Glomerular visceral epithelial cell (primary cell): ENCODE data around the gene PPFIBP2.

Experiments
- DNase-seq: peaks from one replicate; pipeline ENCODE4 v3.0.0-alpha.2; 2016; ENCODE audit errors: extremely low spot score

PPFIBP2 gene

GRCh38 chr11:7694235-7694634, 180.4 kb downstream of the PPFIBP2 start:
- no peak for DNase-seq

DNA sequence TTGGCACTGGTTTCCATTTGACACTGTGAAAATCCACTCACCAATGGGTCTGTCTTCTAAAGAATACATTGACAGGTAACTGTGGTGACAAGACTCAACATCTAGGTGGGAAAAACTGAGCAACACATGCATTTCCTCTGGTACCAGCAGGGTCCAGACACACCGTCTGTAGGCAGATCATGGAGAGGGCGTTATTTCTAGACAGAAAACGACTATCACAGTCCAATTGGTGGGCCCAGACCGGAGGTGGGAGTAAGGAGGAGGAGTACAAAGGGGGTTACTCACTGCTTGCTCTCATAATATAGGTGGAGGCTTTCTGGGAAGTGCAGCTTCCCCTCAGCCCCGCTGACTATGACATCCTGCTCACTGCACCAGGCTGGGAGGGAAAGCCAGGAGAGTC, 182.6 kb downstream of the PPFIBP2 start:
- DNase-seq = no peak
